NT2/D1 (cell line): ENCODE measurements around the gene RBPJ.

Source experiments
- YY1 ChIP-seq: IDR thresholded peaks from 2 replicates; pipeline ENCODE4 v1.6.1; 2011; ENCODE audit not compliant: insufficient read length, insufficient read depth
- ZNF274 ChIP-seq: IDR thresholded peaks from 2 replicates; pipeline ENCODE4 v1.6.1; 2011; ENCODE audit warnings: mild to moderate bottlenecking, low read depth, low read length

GRCh38 chr4:26385690-26386089, 64.9 kb downstream of the RBPJ start:
- no peak for TF ChIP-seq ZNF274
- TF ChIP-seq YY1, result no peak
